Sigmoid colon (tissue), 7 donors: ENCODE data around the gene CDC42BPA. TPM values are rescaled to one million over a fixed set of nuclear protein-coding genes. Genes with fewer than 3 reads are reported as not detected.

Source experiments
- DNase-seq: peaks from one replicate; pipeline ENCODE4 v3.0.0-alpha.2; 2019
- H3K27ac ChIP-seq, 4 donors: fragments of 200-600 bp; sonication (generic); one replicate each; pipeline ENCODE4 v1.5.1; 2016 to 2019; ENCODE audit warnings: mild to moderate bottlenecking in 1 of 4
- H3K27me3 ChIP-seq, 3 donors: fragments of 200-600 bp; sonication (generic); one replicate each; pipeline ENCODE4 v1.5.1; 2019; ENCODE audit warnings: mild to moderate bottlenecking in 1 of 3
- H3K36me3 ChIP-seq, 4 donors: fragments of 200-600 bp; sonication (generic); one replicate each; pipeline ENCODE4 v1.5.1; 2016 to 2019
- H3K4me1 ChIP-seq, 4 donors: fragments of 200-600 bp; sonication (generic); one replicate each; pipeline ENCODE4 v1.5.1; 2017 to 2019
- H3K4me3 ChIP-seq, 4 donors: fragments of 200-600 bp; sonication (generic); one replicate each; pipeline ENCODE4 v1.5.1; 2017 to 2019; ENCODE audit warnings: mild to moderate bottlenecking in 2 of 4, moderate library complexity in 1 of 4
- H3K9me3 ChIP-seq, 4 donors: fragments of 200-600 bp in 3 of 4; sonication (generic) in 3 of 4; one replicate each; pipeline versions ENCODE4 v1.5.1 to v1.6.1; 2013 to 2019
- CTCF ChIP-seq, 4 experiments: fragments of 450-650 bp in 3 of 4; fragments of 200-600 bp in 1 of 4; IDR thresholded peaks; one replicate each; pipeline ENCODE4 v1.5.1; 2016 to 2019; ENCODE audit warnings: antibody characterized with exemption in 4 of 4, mild to moderate bottlenecking in 3 of 4, moderate library complexity in 2 of 4
- EP300 ChIP-seq, 4 donors: sonication (generic); formaldehyde crosslinking; IDR thresholded peaks; one replicate each; pipeline ENCODE4 v1.6.1; 2017; ENCODE audit warnings: antibody characterized with exemption in 4 of 4
- POLR2A ChIP-seq, 2 donors: fragments of 450-650 bp; IDR thresholded peaks; one replicate each; pipeline ENCODE4 v1.6.1; 2016; ENCODE audit warnings: antibody characterized with exemption in 2 of 2, mild to moderate bottlenecking in 2 of 2, moderate library complexity in 2 of 2
- POLR2AphosphoS5 ChIP-seq, 4 donors: sonication (generic); formaldehyde crosslinking; IDR thresholded peaks; one replicate each; pipeline ENCODE4 v1.6.1; 2017; ENCODE audit warnings: antibody characterized with exemption in 4 of 4
- WGBS, 2 donors: extraction: QIAGEN DNeasy Blood & Tissue Kit; methylation state at CpG; one replicate each; pipeline ENCODE4 v1.1.7; 2013; 5-methylcytosine and 5-hydroxymethylcytosine counted together
- intact Hi-C: fragments of 100-400 bp; cut with DNase I; formaldehyde crosslinking; loops from one replicate; pipeline ENCODE4 v1.15.1; 2023
- polyA plus RNA-seq, 3 donors: library from polyadenylated mRNA; stranded (reverse); fragments of 200-250 nt; gene quantifications; one replicate each; pipeline ENCODE4 v1.2.3, GENCODE V29; 2013
- total RNA-seq, 4 donors: library from RNA; depleted of rRNA; stranded (reverse); fragments of >200 nt; gene quantifications; one replicate each; pipeline ENCODE4 v1.1.0, GENCODE V29; 2016
- donor health status: healthy with polysubstance abuse.
- donor health status: Bipolar disorder and iron deficiency.
- donor health status: healthy.

The CDC42BPA gene
- total and polyA plus RNA-seq, 7 donors: 8.4 to 93.6 (median 60.8) TPM

DNA sequence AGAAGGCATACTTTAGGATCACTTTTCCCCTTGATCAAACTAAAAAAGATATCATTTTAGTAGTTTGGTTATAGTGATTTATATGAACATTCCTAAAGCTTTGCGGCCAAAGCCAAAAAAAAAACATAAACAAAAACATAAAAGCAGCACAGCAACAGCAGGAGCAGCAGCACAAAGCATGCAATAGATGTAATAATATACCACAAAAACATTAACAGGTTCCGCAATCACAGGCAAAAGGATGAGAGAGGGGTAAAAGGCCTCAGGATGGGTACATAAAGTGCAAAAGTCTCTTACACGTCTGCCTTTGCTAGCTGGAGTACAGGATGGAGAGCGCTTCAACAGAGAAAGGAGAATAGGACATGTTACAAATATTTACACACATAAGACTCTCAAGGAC is 259.2 kb downstream of the CDC42BPA start:
- Histone ChIP-seq H3K27me3 (no peaks in the 10 kb centered on the region), H3K36me3 (peaks cover 0 to 9% (median 0%) of the 10 kb centered on the region in 4 donors), H3K27ac (no peak overlapping the region), H3K9me3 (no peaks in the 10 kb centered on the region), H3K4me1 (no peaks in the 10 kb centered on the region), H3K4me3 (no peak overlapping the region)
- WGBS, 2 donors: 88 to 91% methylated on average over 4 of the region's 4 CpGs
- DNase-seq: no peak
- TF ChIP-seq EP300 (IDR thresholded peaks at IDR 0.05) (no peak), CTCF (IDR thresholded peaks at IDR 0.05) (no peak), POLR2A (IDR thresholded peaks at IDR 0.05) (no peak), POLR2AphosphoS5 (IDR thresholded peaks at IDR 0.05) (no peak)
- intact Hi-C loops: no loop called here

DNA sequence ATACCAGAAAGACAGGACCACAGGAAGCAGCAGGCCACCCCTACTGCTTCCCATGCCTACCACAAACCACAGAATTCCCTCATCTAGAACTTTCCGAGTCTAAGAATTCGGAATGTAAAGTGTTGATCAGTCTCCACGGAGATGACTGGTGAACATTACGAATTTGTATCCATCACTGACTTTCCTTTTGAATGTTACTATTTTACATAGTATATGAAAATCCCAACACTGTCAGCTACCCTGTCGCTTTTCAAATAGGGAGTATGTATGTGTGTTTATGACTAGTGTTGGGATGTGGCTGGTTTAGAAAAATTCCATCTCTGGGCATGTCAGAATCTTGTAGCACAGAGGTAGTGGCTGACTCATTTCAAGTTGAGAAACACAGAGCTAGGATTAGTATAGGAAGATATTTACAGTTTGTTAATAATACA is 260.0 kb downstream of the CDC42BPA start:
- intact Hi-C loops: no loop called here
- H3K9me3 ChIP-seq: no peaks in the 10 kb centered on the region
- H3K4me1 ChIP-seq: no peaks in the 10 kb centered on the region
- H3K27ac ChIP-seq: no peak overlapping the region
- no peak overlapping the region for H3K4me3 ChIP-seq
- no peak for DNase-seq
- TF ChIP-seq EP300 (IDR thresholded peaks at IDR 0.05): no peak
- no peak for TF ChIP-seq CTCF (IDR thresholded peaks at IDR 0.05)
- TF ChIP-seq POLR2A (IDR thresholded peaks at IDR 0.05): no peak
- TF ChIP-seq POLR2AphosphoS5 (IDR thresholded peaks at IDR 0.05): no peak
- H3K36me3 ChIP-seq: peaks cover 0 to 9% (median 0%) of the 10 kb centered on the region in 4 donors
- WGBS, 2 donors: 93 to 94% methylated on average over 5 of the region's 5 CpGs
- H3K27me3 ChIP-seq: no peaks in the 10 kb centered on the region

GRCh38 chr1:227049253-227049652 is 269.0 kb downstream of the CDC42BPA start:
- intact Hi-C loops: no loop called here
- DNase-seq: no peak
- TF ChIP-seq POLR2AphosphoS5 (IDR thresholded peaks at IDR 0.05) (no peak), CTCF (IDR thresholded peaks at IDR 0.05) (no peak), POLR2A (IDR thresholded peaks at IDR 0.05) (no peak), EP300 (IDR thresholded peaks at IDR 0.05) (no peak)
- no peaks in the 10 kb centered on the region for H3K27me3 ChIP-seq
- H3K4me3 ChIP-seq: no peak overlapping the region
- H3K36me3 ChIP-seq: peaks cover 0 to 43% (median 0%) of the 10 kb centered on the region in 4 donors
- no peak overlapping the region for H3K27ac ChIP-seq
- no peaks in the 10 kb centered on the region for H3K9me3 ChIP-seq
- no peaks in the 10 kb centered on the region for H3K4me1 ChIP-seq

GRCh38 chr1:227043755-227044154 is 274.5 kb downstream of the CDC42BPA start:
- peaks cover 0 to 33% (median 3%) of the 10 kb centered on the region in 4 donors for H3K36me3 ChIP-seq
- H3K27me3 ChIP-seq: no peaks in the 10 kb centered on the region
- intact Hi-C loops: no loop called here
- no peaks in the 10 kb centered on the region for H3K9me3 ChIP-seq
- H3K4me1 ChIP-seq: no peaks in the 10 kb centered on the region
- no peak for DNase-seq
- no peak for TF ChIP-seq CTCF (IDR thresholded peaks at IDR 0.05)
- no peak for TF ChIP-seq POLR2A (IDR thresholded peaks at IDR 0.05)
- no peak for TF ChIP-seq POLR2AphosphoS5 (IDR thresholded peaks at IDR 0.05)
- no peak for TF ChIP-seq EP300 (IDR thresholded peaks at IDR 0.05)
- H3K27ac ChIP-seq: no peak overlapping the region
- WGBS, 2 donors: 86% methylated on average over 5 of the region's 5 CpGs
- H3K4me3 ChIP-seq: no peak overlapping the region

DNA sequence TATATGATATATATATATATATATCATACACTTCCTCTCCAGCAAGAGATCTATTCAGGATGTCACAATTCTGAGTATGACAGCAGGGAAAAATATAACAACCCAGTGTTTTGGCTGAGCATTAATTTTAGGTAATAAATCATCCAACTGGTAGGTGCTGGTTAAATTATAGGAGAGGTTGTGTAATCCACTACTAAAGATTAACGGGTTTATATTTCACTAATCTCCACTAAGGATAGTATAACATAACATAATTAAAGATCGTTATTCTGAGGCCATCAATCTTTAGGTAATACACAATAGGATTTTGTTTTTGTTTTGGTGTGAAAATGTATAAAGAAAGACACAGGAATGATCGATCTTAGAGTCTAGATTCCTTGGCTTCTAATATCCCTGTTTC is 276.0 kb downstream of the CDC42BPA start:
- Histone ChIP-seq H3K27ac (no peak overlapping the region), H3K9me3 (no peaks in the 10 kb centered on the region), H3K4me1 (no peaks in the 10 kb centered on the region), H3K27me3 (no peaks in the 10 kb centered on the region), H3K4me3 (no peak overlapping the region), H3K36me3 (peaks cover 0 to 36% (median 10%) of the 10 kb centered on the region in 4 donors)
- 88 to 93% methylated on average over 3 of the region's 3 CpGs for WGBS, 2 donors
- intact Hi-C loops: no loop called here
- no peak for DNase-seq
- TF ChIP-seq CTCF (IDR thresholded peaks at IDR 0.05) (no peak), POLR2AphosphoS5 (IDR thresholded peaks at IDR 0.05) (no peak), POLR2A (IDR thresholded peaks at IDR 0.05) (no peak), EP300 (IDR thresholded peaks at IDR 0.05) (no peak)
